IMR-90 (cell line): ENCODE data around the gene SOCS6. TPM values are rescaled to one million over a fixed set of nuclear protein-coding genes. Genes with fewer than 3 reads are reported as not detected.

Experiments
- ATAC-seq: fragments of 200-7000 bp; cut with Tn5 transposase; 2 replicates; pipeline ENCODE4 v1.9.1; 2020; ENCODE audit warnings: low read depth, mild to moderate bottlenecking, moderate library complexity
- BruUV-seq: library from RNA; stranded (reverse); fragments of 400-500 nt; replicated peaks from 2 replicates; lab custom pipeline; 2021; lab: Mats Ljungman, UMichigan
- CTCF ChIA-PET: fragments of 300-600 bp; formaldehyde crosslinking; extraction: SDS; loops from one replicate; lab custom pipeline; 2021; ENCODE audit warnings: antibody characterized with exemption; lab: Yijun Ruan, JAX
- POLR2A ChIA-PET: fragments of 300-600 bp; sonication (Branson Sonifier 250); formaldehyde crosslinking; loops from one replicate; lab custom pipeline; 2022; ENCODE audit warnings: antibody characterized with exemption; ENCODE audit not compliant: unreplicated experiment; lab: Charles Lee
- DNase-seq: peaks from one replicate; pipeline ENCODE4 v3.0.0; 2013
- H2AFZ ChIP-seq: replicated peaks from 2 replicates; pipeline ENCODE3; 2013; ENCODE audit warnings: low read length, mild to moderate bottlenecking; ENCODE audit not compliant: poor library complexity
- H2AK5ac ChIP-seq: 2 replicates; pipeline ENCODE4 v1.6.1; 2013; ENCODE audit warnings: low read depth, low read length, inconsistent platforms
- H2AK9ac ChIP-seq: replicated peaks from 2 replicates; pipeline ENCODE3; 2013; ENCODE audit warnings: mild to moderate bottlenecking, low read depth, low read length, moderate library complexity; ENCODE audit not compliant: poor library complexity
- H2BK120ac ChIP-seq: 2 replicates; pipeline ENCODE4 v1.6.1; 2013; ENCODE audit warnings: low read depth, low read length, inconsistent platforms
- H2BK15ac ChIP-seq: 3 replicates; pipeline ENCODE4 v1.6.1; 2013; ENCODE audit warnings: low read depth, low read length, inconsistent platforms
- H2BK20ac ChIP-seq: 2 replicates; pipeline ENCODE4 v1.6.1; 2013; ENCODE audit warnings: low read depth, mild to moderate bottlenecking, inconsistent platforms, low read length, moderate library complexity
- H2BK5ac ChIP-seq: 2 replicates; pipeline ENCODE4 v1.6.1; 2013; ENCODE audit warnings: mild to moderate bottlenecking, low read depth, low read length, inconsistent platforms; ENCODE audit not compliant: poor library complexity, severe bottlenecking
- H3K14ac ChIP-seq: replicated peaks from 2 replicates; pipeline ENCODE4 v1.6.1; 2013; ENCODE audit warnings: low read depth, low read length, inconsistent platforms
- H3K18ac ChIP-seq: 2 replicates; pipeline ENCODE4 v1.6.1; 2013; ENCODE audit warnings: low read depth, low read length, control low read depth
- H3K23ac ChIP-seq: 2 replicates; pipeline ENCODE4 v1.6.1; 2013; ENCODE audit warnings: low read depth, low read length, inconsistent platforms
- H3K27ac ChIP-seq: 2 replicates; pipeline ENCODE4 v1.5.1; 2013; ENCODE audit warnings: mild to moderate bottlenecking, control low read depth, low read length; ENCODE audit not compliant: insufficient read depth
- H3K27me3 ChIP-seq: 2 replicates; pipeline ENCODE4 v1.6.1; 2013; ENCODE audit warnings: low read length; ENCODE audit not compliant: control insufficient read depth, insufficient read depth
- H3K36me3 ChIP-seq: 2 replicates; pipeline ENCODE4 v1.6.1; 2013; ENCODE audit warnings: low read length, mixed read lengths; ENCODE audit not compliant: control insufficient read depth, insufficient read depth
- H3K4ac ChIP-seq: 2 replicates; pipeline ENCODE4 v1.6.1; 2013; ENCODE audit warnings: low read depth, low read length, inconsistent platforms
- H3K4me1 ChIP-seq: 2 replicates; pipeline ENCODE4 v1.6.1; 2013; ENCODE audit warnings: low read length, mixed read lengths; ENCODE audit not compliant: control insufficient read depth, insufficient read depth
- H3K4me2 ChIP-seq: 2 replicates; pipeline ENCODE4 v1.6.1; 2013; ENCODE audit warnings: low read depth, mild to moderate bottlenecking, control low read depth, low read length, moderate library complexity
- H3K4me3 ChIP-seq: 2 replicates; pipeline ENCODE4 v1.5.1; 2013; ENCODE audit warnings: low read depth, mild to moderate bottlenecking, control low read depth, low read length, moderate library complexity; ENCODE audit not compliant: insufficient read depth
- H3K56ac ChIP-seq: 2 replicates; pipeline ENCODE4 v1.6.1; 2013; ENCODE audit warnings: low read length, inconsistent platforms; ENCODE audit not compliant: insufficient read depth; ENCODE audit errors: extremely low read depth
- H3K79me1 ChIP-seq, 2 experiments: 2 replicates each; pipeline ENCODE4 v1.6.1; 2013; ENCODE audit warnings: low read length in 2 of 2, inconsistent platforms in 1 of 2, low read depth in 1 of 2
- H3K9ac ChIP-seq: 2 replicates; pipeline ENCODE4 v1.6.1; 2013; ENCODE audit warnings: low read depth, low read length, control low read depth
- H3K9me1 ChIP-seq: 2 replicates; pipeline ENCODE4 v1.6.1; 2013; ENCODE audit warnings: low read length, inconsistent platforms; ENCODE audit not compliant: insufficient read depth
- H3K9me3 ChIP-seq: 2 replicates; pipeline ENCODE4 v1.6.1; 2013; ENCODE audit warnings: low read length; ENCODE audit not compliant: control insufficient read depth, insufficient read depth
- H4K20me1 ChIP-seq: 2 replicates; pipeline ENCODE4 v1.6.1; 2013; ENCODE audit warnings: low read length, inconsistent platforms; ENCODE audit not compliant: insufficient read depth
- H4K5ac ChIP-seq: 2 replicates; pipeline ENCODE4 v1.6.1; 2013; ENCODE audit warnings: mild to moderate bottlenecking, low read depth, low read length, control low read depth
- H4K8ac ChIP-seq, 2 experiments: 2 replicates each; pipeline ENCODE4 v1.6.1; 2013; ENCODE audit warnings: low read depth in 2 of 2, low read length in 2 of 2, control low read depth in 1 of 2, inconsistent platforms in 1 of 2
- H4K91ac ChIP-seq: 2 replicates; pipeline ENCODE4 v1.6.1; 2013; ENCODE audit warnings: low read depth, low read length, inconsistent platforms; ENCODE audit not compliant: insufficient read depth
- BHLHE40 ChIP-seq: fragments of 150-350 bp; IDR thresholded peaks from 2 replicates; pipeline ENCODE4 v1.6.1; 2016; ENCODE audit warnings: mild to moderate bottlenecking, low read depth, low read length
- CEBPB ChIP-seq: IDR thresholded peaks from 2 replicates; pipeline ENCODE4 v1.6.1; 2012; ENCODE audit warnings: low read depth, low read length, improper control_type of control experiment
- CHD1 ChIP-seq: IDR thresholded peaks from 2 replicates; pipeline ENCODE4 v1.6.1; 2012; ENCODE audit warnings: low read depth, low read length, improper control_type of control experiment
- FOS ChIP-seq: fragments of 150-350 bp; IDR thresholded peaks from 2 replicates; pipeline ENCODE4 v1.6.1; 2016; ENCODE audit warnings: low read depth, low read length
- MAFK ChIP-seq: IDR thresholded peaks from 2 replicates; pipeline ENCODE4 v1.6.1; 2012; ENCODE audit warnings: low read depth, low read length, improper control_type of control experiment
- MAZ ChIP-seq: IDR thresholded peaks from 2 replicates; pipeline ENCODE4 v1.6.1; 2012; ENCODE audit warnings: low read depth, mild to moderate bottlenecking, low read length, improper control_type of control experiment, moderate library complexity, borderline replicate concordance
- MXI1 ChIP-seq: IDR thresholded peaks from 2 replicates; pipeline ENCODE4 v1.6.1; 2012; ENCODE audit warnings: low read depth, mild to moderate bottlenecking, low read length, moderate library complexity, borderline replicate concordance
- NFE2L2 ChIP-seq: fragments of 150-350 bp; IDR thresholded peaks from 2 replicates; pipeline ENCODE4 v1.6.1; 2016; ENCODE audit warnings: low read depth, mild to moderate bottlenecking, low read length
- POLR2A ChIP-seq: IDR thresholded peaks from 2 replicates; pipeline ENCODE4 v1.6.1; 2012; ENCODE audit warnings: mild to moderate bottlenecking, low read depth, low read length
- RAD21 ChIP-seq: IDR thresholded peaks from 2 replicates; pipeline ENCODE4 v1.6.1; 2012; ENCODE audit warnings: low read length, improper control_type of control experiment
- RCOR1 ChIP-seq: IDR thresholded peaks from 2 replicates; pipeline ENCODE4 v1.6.1; 2012; ENCODE audit warnings: mild to moderate bottlenecking, low read length, improper control_type of control experiment; ENCODE audit not compliant: insufficient replicate concordance
- RFX5 ChIP-seq: IDR thresholded peaks from 2 replicates; pipeline ENCODE4 v1.8.0; 2012; ENCODE audit warnings: low read depth, mild to moderate bottlenecking, low read length, moderate library complexity
- SMC3 ChIP-seq: fragments of 150-350 bp; IDR thresholded peaks from 2 replicates; pipeline ENCODE4 v1.6.1; 2016; ENCODE audit warnings: low read depth, mild to moderate bottlenecking, antibody characterized with exemption, low read length, moderate library complexity
- WGBS, 2 experiments: methylation state at CpG; one replicate each; pipeline versions ENCODE4 v1.1.5 to v1.1.7; 2013; ENCODE audit warnings: missing lambda C conversion rate in 2 of 2; ENCODE audit not compliant: insufficient read length in 1 of 2; ENCODE audit errors: extremely low coverage in 2 of 2; 5-methylcytosine and 5-hydroxymethylcytosine counted together
- dilution Hi-C: fragments of 300-500 bp; cut with HindIII; formaldehyde crosslinking; loops from one replicate; pipeline ENCODE4 v1.14.3; 2018; ENCODE audit warnings: low sequenced_read_pairs; ENCODE audit not compliant: unreplicated experiment
- in situ Hi-C: fragments of 300-500 bp; cut with MboI; formaldehyde crosslinking; loops from 3 replicates; pipeline ENCODE4 v1.14.3; 2019; ENCODE audit warnings: low sequenced_read_pairs, inconsistent platforms, mixed read lengths
- intact Hi-C: fragments of 100-400 bp; cut with micrococcal nuclease; formaldehyde crosslinking; loops from 2 replicates; pipeline ENCODE4 v1.10.0; 2022
- polyA plus RNA-seq, 3 experiments: library from polyadenylated mRNA; depleted of rRNA; stranded (reverse); fragments of >200 nt; gene quantifications; 2 replicates each; pipeline ENCODE4 v1.2.3, GENCODE V29; 2012; ENCODE audit warnings: low replicate concordance in 1 of 3
- total RNA-seq: library from RNA; depleted of rRNA; stranded (reverse); fragments of >200 nt; gene quantifications from 2 replicates; pipeline ENCODE4 v1.2.3, GENCODE V29; 2012
- TF ChIP-seq, protein P1 (sequence below): fragments of 150-350 bp; IDR thresholded peaks from 2 replicates; pipeline ENCODE4 v1.6.1; 2016; ENCODE audit warnings: low read depth, mild to moderate bottlenecking, low read length, moderate library complexity, borderline replicate concordance
- TF ChIP-seq, protein P2 (sequence below): fragments of 150-350 bp; IDR thresholded peaks from 2 replicates; pipeline ENCODE4 v1.6.1; 2017; ENCODE audit warnings: mild to moderate bottlenecking, antibody characterized with exemption, low read length, low read depth
- TF ChIP-seq, protein P3 (sequence below): conservative IDR thresholded peaks from 2 replicates; pipeline ENCODE4 v1.5.1; 2012; ENCODE audit warnings: mild to moderate bottlenecking, low read depth, low read length, improper control_type of control experiment

SOCS6 gene
- total and polyA plus RNA-seq, 2 of the 4 experiments (the other 2 are of a cell fraction) = 21.3 to 57.4 TPM

- in situ Hi-C loops (no loop called here), dilution Hi-C loops (no loop called here), intact Hi-C loops (loop anchor here (5.0 kb wide), 1 partner anchor 46 kb away; no protein-coding TSS in a partner anchor)
- Histone ChIP-seq H3K4me1 (no peaks in the 10 kb centered on the region), H2AK5ac (no peak overlapping the region), H2AK9ac (no peak overlapping the region), H3K9me3 (peaks cover 17% of the 10 kb centered on the region), H4K8ac (no peak overlapping the region), H3K9ac (no peak overlapping the region), H3K9me1 (no peaks in the 10 kb centered on the region), H3K23ac (no peak overlapping the region), H3K4ac (no peak overlapping the region), H4K91ac (no peak overlapping the region), H3K4me2 (no peak overlapping the region), H2BK15ac (no peak overlapping the region), H3K36me3 (no peaks in the 10 kb centered on the region), H4K5ac (no peak overlapping the region), H2BK120ac (no peak overlapping the region), H3K4me3 (no peak overlapping the region), H3K56ac (no peak overlapping the region), H2BK5ac (no peak overlapping the region), H4K20me1 (no peaks in the 10 kb centered on the region), H3K18ac (no peak overlapping the region), H3K14ac (no peak overlapping the region), H3K79me1 (no peaks in the 10 kb centered on the region), H2BK20ac (no peak overlapping the region), H2AFZ (no peak overlapping the region), H3K27ac (no peak overlapping the region), H3K27me3 (no peaks in the 10 kb centered on the region)
- TF ChIP-seq SMC3 (no peak), NFE2L2 (no peak), CHD1 (no peak), FOS (no peak), RFX5 (no peak), MAZ (no peak), CEBPB (no peak), MXI1 (no peak), MAFK (no peak), RAD21 (no peak), RCOR1 (no peak), POLR2A (no peak), BHLHE40 (no peak)
- TF ChIP-seq, protein P1, sequence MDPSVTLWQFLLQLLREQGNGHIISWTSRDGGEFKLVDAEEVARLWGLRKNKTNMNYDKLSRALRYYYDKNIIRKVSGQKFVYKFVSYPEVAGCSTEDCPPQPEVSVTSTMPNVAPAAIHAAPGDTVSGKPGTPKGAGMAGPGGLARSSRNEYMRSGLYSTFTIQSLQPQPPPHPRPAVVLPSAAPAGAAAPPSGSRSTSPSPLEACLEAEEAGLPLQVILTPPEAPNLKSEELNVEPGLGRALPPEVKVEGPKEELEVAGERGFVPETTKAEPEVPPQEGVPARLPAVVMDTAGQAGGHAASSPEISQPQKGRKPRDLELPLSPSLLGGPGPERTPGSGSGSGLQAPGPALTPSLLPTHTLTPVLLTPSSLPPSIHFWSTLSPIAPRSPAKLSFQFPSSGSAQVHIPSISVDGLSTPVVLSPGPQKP = no peak
- TF ChIP-seq, protein P2, sequence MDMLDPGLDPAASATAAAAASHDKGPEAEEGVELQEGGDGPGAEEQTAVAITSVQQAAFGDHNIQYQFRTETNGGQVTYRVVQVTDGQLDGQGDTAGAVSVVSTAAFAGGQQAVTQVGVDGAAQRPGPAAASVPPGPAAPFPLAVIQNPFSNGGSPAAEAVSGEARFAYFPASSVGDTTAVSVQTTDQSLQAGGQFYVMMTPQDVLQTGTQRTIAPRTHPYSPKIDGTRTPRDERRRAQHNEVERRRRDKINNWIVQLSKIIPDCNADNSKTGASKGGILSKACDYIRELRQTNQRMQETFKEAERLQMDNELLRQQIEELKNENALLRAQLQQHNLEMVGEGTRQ = no peak
- TF ChIP-seq, protein P3, sequence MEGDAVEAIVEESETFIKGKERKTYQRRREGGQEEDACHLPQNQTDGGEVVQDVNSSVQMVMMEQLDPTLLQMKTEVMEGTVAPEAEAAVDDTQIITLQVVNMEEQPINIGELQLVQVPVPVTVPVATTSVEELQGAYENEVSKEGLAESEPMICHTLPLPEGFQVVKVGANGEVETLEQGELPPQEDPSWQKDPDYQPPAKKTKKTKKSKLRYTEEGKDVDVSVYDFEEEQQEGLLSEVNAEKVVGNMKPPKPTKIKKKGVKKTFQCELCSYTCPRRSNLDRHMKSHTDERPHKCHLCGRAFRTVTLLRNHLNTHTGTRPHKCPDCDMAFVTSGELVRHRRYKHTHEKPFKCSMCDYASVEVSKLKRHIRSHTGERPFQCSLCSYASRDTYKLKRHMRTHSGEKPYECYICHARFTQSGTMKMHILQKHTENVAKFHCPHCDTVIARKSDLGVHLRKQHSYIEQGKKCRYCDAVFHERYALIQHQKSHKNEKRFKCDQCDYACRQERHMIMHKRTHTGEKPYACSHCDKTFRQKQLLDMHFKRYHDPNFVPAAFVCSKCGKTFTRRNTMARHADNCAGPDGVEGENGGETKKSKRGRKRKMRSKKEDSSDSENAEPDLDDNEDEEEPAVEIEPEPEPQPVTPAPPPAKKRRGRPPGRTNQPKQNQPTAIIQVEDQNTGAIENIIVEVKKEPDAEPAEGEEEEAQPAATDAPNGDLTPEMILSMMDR = no peak
- ChIA-PET POLR2A (no interaction called here), CTCF (no interaction called here)
- no TSS peak for BruUV-seq
- DNase-seq (no peak), ATAC-seq (no peak)
- no CpG with 5 or more reads among the region's 1 CpG for WGBS, 2 experiments
Measured at GRCh38 chr18:70273021-70273420, 15.8 kb upstream of the SOCS6 start.
